Mononuclear cell (primary cell): ENCODE measurements around the gene SLC47A2. TPM values are rescaled to one million over a fixed set of nuclear protein-coding genes. Genes with fewer than 3 reads are reported as not detected.
A peak's percentile ranks its signal among the peaks of the same experiment; 100 is the strongest.

Experiments
- H3K27me3 ChIP-seq: 2 replicates; pipeline ENCODE4 v1.6.0; 2011; ENCODE audit warnings: low read length, control low read depth; ENCODE audit not compliant: insufficient read depth
- H3K4me1 ChIP-seq: 2 replicates; pipeline ENCODE4 v1.5.1; 2011; ENCODE audit warnings: mild to moderate bottlenecking, low read length, control low read depth; ENCODE audit not compliant: insufficient read depth
- H3K4me3 ChIP-seq: 2 replicates; pipeline ENCODE4 v1.5.1; 2011; ENCODE audit warnings: mild to moderate bottlenecking, low read length, moderate library complexity
- H3K9me3 ChIP-seq: 2 replicates; pipeline ENCODE4 v1.5.1; 2011; ENCODE audit warnings: low read depth, mild to moderate bottlenecking, control low read depth, low read length
- total RNA-seq: library from RNA; depleted of rRNA; stranded (reverse); fragments of >200 nt; gene quantifications from one replicate; pipeline ENCODE4 v1.2.3, GENCODE V29; 2012

Gene SLC47A2
- total RNA-seq, 1 donor, result not detected

- no peaks in the 10 kb centered on the region for H3K9me3 ChIP-seq
- peak overlapping the region; percentile 8 for H3K4me3 ChIP-seq
- H3K4me1 ChIP-seq, result peaks cover 37% of the 10 kb centered on the region
Observed at GRCh38 chr17:19724501-19725420, 8.4 kb upstream of the SLC47A2 start.

DNA sequence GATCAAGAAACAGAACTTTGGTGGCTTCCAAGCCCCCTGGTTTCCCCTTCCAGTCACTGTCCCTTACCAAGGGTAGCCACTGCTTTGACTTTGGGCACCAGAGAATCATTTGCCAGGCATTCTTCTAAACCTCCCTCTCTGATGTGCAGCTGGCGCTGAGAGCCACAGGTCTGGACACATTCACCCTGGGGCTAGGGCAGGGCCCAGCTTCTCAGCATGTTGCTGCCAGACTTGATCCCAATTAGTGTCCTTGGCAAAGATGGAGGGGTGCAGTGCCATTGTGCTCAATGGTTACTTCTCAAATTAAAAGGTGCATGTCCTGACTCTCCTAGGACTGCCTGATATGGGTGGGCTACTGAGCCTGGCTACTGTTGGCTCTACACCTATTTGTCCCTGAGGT is 7.6 kb upstream of the SLC47A2 start:
- Histone ChIP-seq H3K9me3 (no peaks in the 10 kb centered on the region), H3K4me1 (peaks cover 37% of the 10 kb centered on the region), H3K27me3 (no peaks in the 10 kb centered on the region), H3K4me3 (peak overlapping the region; percentile 8)

More at GRCh38 chr17:19724501-19725420, 8.4 kb upstream of the SLC47A2 start:
- no peaks in the 10 kb centered on the region for H3K27me3 ChIP-seq

GRCh38 chr17:19720631-19721426 is 4.4 kb upstream of the SLC47A2 start:
- peaks cover 26% of the 10 kb centered on the region for H3K4me1 ChIP-seq
- H3K4me3 ChIP-seq, result no peak overlapping the region
- no peaks in the 10 kb centered on the region for H3K9me3 ChIP-seq
- no peaks in the 10 kb centered on the region for H3K27me3 ChIP-seq

GRCh38 chr17:19720210-19720475 is 3.8 kb upstream of the SLC47A2 start:
- no peaks in the 10 kb centered on the region for H3K9me3 ChIP-seq
- H3K4me1 ChIP-seq, result peaks cover 19% of the 10 kb centered on the region

DNA sequence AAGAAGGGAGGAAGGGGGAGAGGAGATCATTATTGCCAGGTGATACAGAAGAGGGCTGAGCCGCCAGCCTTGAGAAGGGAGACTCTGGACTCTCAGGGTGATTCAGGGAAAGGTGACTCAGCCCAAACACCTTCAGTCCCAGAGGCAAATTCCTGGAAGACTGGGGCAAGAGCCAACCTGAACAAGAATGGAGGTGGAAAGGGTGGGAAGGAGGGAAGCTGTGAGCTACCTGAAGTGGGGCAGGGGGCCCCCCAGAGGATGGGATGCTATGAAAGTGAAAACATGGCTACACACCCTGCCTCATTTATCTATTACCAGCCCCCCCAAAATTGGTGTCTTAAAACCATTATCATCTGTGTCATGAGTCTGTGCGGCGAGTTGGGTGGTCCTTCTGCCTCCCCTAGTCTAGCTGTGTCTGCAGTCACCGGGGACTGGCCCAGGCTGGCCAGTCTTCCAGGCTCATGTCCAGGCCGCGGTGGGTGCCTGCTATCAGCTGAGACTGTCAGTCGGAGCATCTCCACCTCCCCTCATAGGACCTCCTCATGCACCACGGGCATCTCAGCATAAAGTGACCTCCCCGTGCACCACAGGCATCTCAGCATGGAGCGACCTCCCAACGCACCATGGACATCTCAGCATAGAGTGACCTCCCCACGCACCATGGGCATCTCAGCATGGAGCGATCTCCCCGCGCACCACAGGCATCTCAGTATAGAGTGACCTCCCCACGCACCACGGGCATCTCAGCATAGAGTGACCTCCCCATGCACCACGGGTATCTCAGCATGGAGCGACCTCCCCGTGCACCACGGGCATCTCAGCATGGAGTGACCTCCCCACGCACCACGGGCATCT is 3.2 kb upstream of the SLC47A2 start:
- H3K4me3 ChIP-seq, result no peak overlapping the region

More at GRCh38 chr17:19720210-19720475, 3.8 kb upstream of the SLC47A2 start:
- H3K27me3 ChIP-seq, result no peaks in the 10 kb centered on the region
- H3K4me3 ChIP-seq, result no peak overlapping the region

GRCh38 chr17:19718613-19719354 is 2.4 kb upstream of the SLC47A2 start:
- H3K9me3 ChIP-seq, result no peaks in the 10 kb centered on the region
- no peak overlapping the region for H3K4me3 ChIP-seq
- no peaks in the 10 kb centered on the region for H3K27me3 ChIP-seq
- peaks cover 6% of the 10 kb centered on the region for H3K4me1 ChIP-seq

More for the DNA sequence above, 3.2 kb upstream of the SLC47A2 start:
- Histone ChIP-seq H3K4me1 (peaks cover 14% of the 10 kb centered on the region), H3K9me3 (no peaks in the 10 kb centered on the region), H3K27me3 (no peaks in the 10 kb centered on the region)

DNA sequence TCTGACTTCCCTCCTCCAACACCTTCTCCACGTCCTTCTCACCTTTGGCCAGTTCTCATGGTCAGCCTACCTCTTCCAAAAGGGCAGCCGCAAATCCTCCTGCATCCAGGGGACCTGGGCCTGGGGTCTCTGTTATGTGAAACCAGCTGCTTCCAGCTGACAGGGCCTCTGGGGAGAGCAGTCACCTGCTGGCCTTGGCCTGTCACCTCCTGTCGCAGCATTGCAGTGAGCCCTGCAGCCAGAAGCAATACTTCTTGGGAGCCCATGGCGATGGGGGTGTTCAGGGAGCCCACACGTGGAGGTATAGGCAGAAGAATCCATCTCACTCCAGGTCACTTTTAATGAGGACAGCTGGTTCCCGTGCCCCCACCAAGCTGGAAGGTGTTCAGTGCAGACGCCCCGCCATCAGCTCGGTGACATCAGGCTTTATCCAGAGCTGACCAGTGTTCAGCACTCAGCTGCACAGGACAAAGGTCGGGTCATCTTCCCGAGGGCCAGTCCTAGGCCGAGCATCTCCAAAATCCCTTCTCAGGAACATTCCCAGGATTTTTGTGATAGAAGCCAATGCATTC is 1.7 kb upstream of the SLC47A2 start:
- Histone ChIP-seq H3K4me1 (peaks cover 4% of the 10 kb centered on the region), H3K27me3 (no peaks in the 10 kb centered on the region), H3K9me3 (no peaks in the 10 kb centered on the region), H3K4me3 (no peak overlapping the region)

- Histone ChIP-seq H3K4me3 (no peak overlapping the region), H3K9me3 (no peaks in the 10 kb centered on the region), H3K4me1 (peaks cover 4% of the 10 kb centered on the region), H3K27me3 (no peaks in the 10 kb centered on the region)
Observed at GRCh38 chr17:19717411-19717908, 1.1 kb upstream of the SLC47A2 start.

- Histone ChIP-seq H3K4me1 (peaks cover 4% of the 10 kb centered on the region), H3K4me3 (no peak overlapping the region), H3K27me3 (no peaks in the 10 kb centered on the region), H3K9me3 (no peaks in the 10 kb centered on the region)
Observed at GRCh38 chr17:19717031-19717360, 612 bp upstream of the SLC47A2 start.

DNA sequence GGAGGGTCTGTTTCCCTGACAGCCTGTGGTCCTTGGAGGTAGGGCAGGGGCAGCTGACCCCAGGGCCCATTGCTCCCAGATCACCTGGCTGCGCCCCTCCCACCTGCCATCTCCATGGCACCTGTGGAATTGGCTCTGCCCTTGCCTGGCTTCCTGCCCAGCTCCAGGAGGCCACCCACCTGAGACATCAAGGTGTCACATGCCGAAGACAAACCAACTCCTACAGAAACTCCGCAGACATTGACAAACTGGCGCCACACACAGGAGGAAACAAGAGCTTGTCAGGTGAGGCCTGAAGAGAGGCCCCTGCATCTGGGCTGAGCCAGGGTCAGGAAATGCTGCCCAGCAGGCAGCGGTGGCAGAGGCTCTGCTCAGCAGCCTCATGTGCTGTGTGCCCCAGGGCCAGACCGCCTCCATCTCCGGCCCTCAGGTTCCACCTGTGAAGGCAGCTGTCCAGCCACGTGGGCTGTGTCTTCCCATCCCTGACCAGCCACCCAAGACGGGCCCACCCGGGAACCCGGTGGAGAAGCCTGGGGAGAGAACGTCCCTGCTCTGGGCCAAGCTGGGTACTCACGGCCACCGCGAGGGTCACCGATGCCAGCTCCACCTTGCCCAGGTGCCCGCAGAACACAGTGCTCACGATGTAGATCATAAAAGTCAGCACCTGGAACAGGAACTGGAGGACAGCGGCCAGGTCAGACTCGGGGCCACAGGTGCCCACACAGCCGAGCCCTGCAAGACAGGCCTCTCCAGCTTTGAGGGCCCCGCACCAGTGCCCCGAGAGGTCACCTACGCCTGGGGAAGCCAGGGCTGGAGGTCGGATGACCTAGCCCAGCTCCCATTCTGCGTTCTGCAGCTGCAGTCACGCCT is 1.6 kb downstream of the SLC47A2 start:
- no peaks in the 10 kb centered on the region for H3K9me3 ChIP-seq
- no peaks in the 10 kb centered on the region for H3K27me3 ChIP-seq
- no peak overlapping the region for H3K4me3 ChIP-seq
- H3K4me1 ChIP-seq, result no peaks in the 10 kb centered on the region

DNA sequence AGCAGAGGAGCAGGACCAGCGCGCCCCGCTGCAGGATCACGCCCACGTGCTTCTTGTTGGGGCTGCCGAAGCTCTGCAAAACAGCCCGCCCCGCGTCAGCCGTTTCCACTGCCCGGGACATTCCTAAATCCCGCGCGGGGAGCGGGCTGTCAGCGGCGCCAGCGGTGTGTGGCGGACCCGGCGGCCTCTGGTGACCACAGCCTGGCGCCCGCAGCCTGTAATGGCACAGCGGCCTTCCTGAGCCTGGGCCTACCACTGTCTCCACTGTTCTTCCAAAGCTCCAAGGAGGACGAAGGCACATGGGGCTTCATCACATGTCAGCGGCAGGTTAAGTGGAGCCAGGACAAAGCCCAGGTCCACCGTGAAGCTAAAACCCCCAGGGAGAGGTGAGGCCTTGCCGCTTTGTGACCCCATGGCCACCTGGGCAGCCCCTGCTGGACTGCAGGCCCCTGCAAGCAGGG is 2.5 kb downstream of the SLC47A2 start:
- H3K4me1 ChIP-seq, result no peaks in the 10 kb centered on the region
- no peaks in the 10 kb centered on the region for H3K27me3 ChIP-seq
- H3K4me3 ChIP-seq, result no peak overlapping the region
- H3K9me3 ChIP-seq, result no peaks in the 10 kb centered on the region

DNA sequence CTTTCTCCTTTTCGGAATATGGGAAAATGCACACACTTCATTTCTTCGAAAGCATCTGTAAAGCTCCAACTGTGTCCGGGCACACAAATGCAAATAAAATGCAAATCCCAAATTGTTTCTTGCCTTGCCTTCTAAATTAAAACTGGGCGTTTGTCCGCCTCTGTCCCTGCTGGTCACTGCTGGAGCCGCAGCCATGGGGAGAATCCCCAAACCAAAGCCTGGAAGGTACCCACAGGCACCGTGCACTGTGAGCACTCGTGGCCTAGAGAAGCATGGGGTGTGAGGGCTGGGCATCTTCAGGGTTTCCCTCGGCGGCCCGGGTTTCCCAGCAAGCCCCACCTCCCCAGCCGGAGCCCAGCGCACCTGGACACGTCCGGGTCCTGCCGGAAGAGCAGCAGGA is 2.9 kb downstream of the SLC47A2 start:
- H3K27me3 ChIP-seq, result no peaks in the 10 kb centered on the region
- H3K9me3 ChIP-seq, result no peaks in the 10 kb centered on the region
- no peak overlapping the region for H3K4me3 ChIP-seq
- H3K4me1 ChIP-seq, result no peaks in the 10 kb centered on the region

DNA sequence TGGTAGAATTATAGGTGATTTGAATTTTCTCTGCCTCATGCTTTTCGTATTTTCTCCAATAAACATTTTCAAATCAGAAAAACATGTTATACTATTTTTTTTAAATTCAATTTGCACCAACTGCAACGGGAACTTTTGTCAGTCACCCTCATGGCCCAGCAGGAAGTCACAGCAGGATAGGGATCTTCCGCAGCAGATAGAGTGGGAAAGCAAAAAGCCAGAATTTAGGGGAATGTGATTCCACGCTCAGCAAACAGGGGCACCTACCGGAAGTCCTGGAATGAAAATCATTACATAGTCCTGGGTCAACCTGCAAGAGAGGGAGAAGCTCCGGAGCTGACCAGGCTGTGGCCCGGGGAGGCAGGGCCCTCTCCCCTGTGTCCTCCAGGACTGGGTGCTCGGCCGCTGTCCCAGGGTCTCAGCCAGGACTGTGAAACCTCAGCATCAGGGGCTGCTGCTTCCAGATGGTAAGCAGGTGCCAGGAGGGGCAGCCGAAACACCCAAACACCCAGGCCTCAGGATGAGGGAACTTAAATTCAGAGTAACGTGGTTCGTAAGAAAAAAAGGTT is 3.9 kb downstream of the SLC47A2 start:
- H3K4me3 ChIP-seq, result no peak overlapping the region

More for the DNA sequence above, 3.9 kb downstream of the SLC47A2 start:
- H3K27me3 ChIP-seq, result no peaks in the 10 kb centered on the region
- H3K4me1 ChIP-seq, result no peaks in the 10 kb centered on the region
- no peaks in the 10 kb centered on the region for H3K9me3 ChIP-seq
